ENCODE results near the gene HIVEP2.
A peak's percentile ranks its signal among the peaks of the same experiment; 100 is the strongest.

The HIVEP2 gene

DNA sequence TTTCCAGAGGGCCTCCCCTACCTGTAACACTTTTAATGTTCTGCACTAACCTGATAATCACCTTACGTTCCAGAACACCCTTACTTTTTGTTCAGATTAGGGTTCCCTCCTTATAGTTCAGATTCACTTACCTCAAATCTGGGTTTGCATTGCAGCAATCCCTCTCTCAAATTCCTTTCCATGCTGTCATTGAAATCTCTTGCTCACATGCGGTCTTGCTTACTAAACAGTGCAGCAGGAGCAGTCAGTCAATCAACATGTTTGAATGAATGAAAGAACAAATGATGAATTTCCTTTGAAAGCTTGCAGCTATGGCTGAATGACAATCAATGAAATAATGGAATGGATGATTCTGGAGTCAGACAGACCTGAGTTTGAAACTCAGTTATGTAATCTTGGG, 200.1 kb downstream of the HIVEP2 start:
- Histone ChIP-seq H3K4ac (ENCODE audit: low read depth, low read length) (no peak overlapping the region), H2BK120ac (ENCODE audit: insufficient read depth, low read length, poor library complexity) (no peak overlapping the region), H3K18ac (ENCODE audit: low read length) (no peak overlapping the region), H3K4me1 (ENCODE audit: control insufficient read depth in 1 of 2, insufficient read depth in 2 of 2, low read length in 2 of 2) (no peaks in the 10 kb centered on the region), H2AFZ (ENCODE audit: insufficient read depth, low read length, poor library complexity) (no peak overlapping the region), H3K27me3 (ENCODE audit: insufficient read depth, low read length) (no peaks in the 10 kb centered on the region), H2BK12ac (ENCODE audit: low read length) (no peak overlapping the region), H3K4me3 (ENCODE audit: low read depth, low read length) (no peak overlapping the region), H3K23ac (ENCODE audit: low read length) (no peak overlapping the region), H3K79me2 (ENCODE audit: control insufficient read depth, insufficient read depth, low read length, poor library complexity) (no peaks in the 10 kb centered on the region), H3K9me3 (ENCODE audit: insufficient read depth, low read depth, low read length) (no peaks in the 10 kb centered on the region), H3K79me1 (ENCODE audit: low read length) (no peaks in the 10 kb centered on the region), H2AK5ac (ENCODE audit: low read length) (no peak overlapping the region), H3K27ac (ENCODE audit: low read depth, low read length) (no peak overlapping the region), H4K12ac (ENCODE audit: low read depth, low read length) (no peak overlapping the region), H3K4me2 (ENCODE audit: low read length) (no peak overlapping the region), H4K8ac (ENCODE audit: low read depth, low read length) (no peak overlapping the region), H3K14ac (ENCODE audit: low read length) (no peak overlapping the region), H4K91ac (ENCODE audit: low read depth, low read length) (no peak overlapping the region), H2BK5ac (ENCODE audit: low read depth, low read length, poor library complexity) (no peak overlapping the region), H3K9ac (ENCODE audit: low read length) (no peak overlapping the region), H3K36me3 (ENCODE audit: control insufficient read depth in 1 of 2, insufficient read depth in 2 of 2, low read length in 2 of 2) (no peaks in the 10 kb centered on the region)
- no CpG with 5 or more reads among the region's 2 CpGs for WGBS (ENCODE audit: extremely low coverage, insufficient coverage, insufficient read length)
- DNase-seq: peak in 1 of 2 donors; percentile 52

DNA sequence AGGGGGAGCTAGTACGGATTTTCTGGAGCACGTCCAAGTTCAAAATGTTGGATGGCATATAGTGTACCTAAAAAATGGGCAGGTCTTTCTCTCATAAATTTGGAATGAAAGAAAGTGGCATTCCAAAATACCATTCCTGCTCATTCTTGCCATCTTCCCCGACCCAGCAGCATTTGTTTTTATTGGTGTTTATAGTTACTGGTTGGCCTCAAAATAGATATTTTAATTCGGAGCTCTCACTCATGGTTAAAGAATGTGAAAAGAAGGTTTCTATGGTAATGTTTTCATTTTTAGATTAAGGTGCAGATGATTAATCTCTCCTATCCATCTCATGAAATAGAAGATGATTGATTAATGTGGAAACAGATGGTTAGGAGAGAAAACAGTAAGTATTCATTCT, 204.5 kb downstream of the HIVEP2 start:
- no peaks in the 10 kb centered on the region for H3K36me3 ChIP-seq (ENCODE audit: control insufficient read depth in 1 of 2, insufficient read depth in 2 of 2, low read length in 2 of 2)
- no peaks in the 10 kb centered on the region for H3K79me2 ChIP-seq (ENCODE audit: control insufficient read depth, insufficient read depth, low read length, poor library complexity)
- H4K91ac ChIP-seq (ENCODE audit: low read depth, low read length): no peak overlapping the region
- H2BK5ac ChIP-seq (ENCODE audit: low read depth, low read length, poor library complexity): no peak overlapping the region
- H4K8ac ChIP-seq (ENCODE audit: low read depth, low read length): no peak overlapping the region
- no peak overlapping the region for H2BK120ac ChIP-seq (ENCODE audit: insufficient read depth, low read length, poor library complexity)
- no peaks in the 10 kb centered on the region for H3K79me1 ChIP-seq (ENCODE audit: low read length)
- H3K23ac ChIP-seq (ENCODE audit: low read length): no peak overlapping the region
- H3K27ac ChIP-seq (ENCODE audit: low read depth, low read length): no peak overlapping the region
- H3K4me1 ChIP-seq (ENCODE audit: control insufficient read depth in 1 of 2, insufficient read depth in 2 of 2, low read length in 2 of 2): no peaks in the 10 kb centered on the region
- no peak overlapping the region for H3K14ac ChIP-seq (ENCODE audit: low read length)
- no CpG with 5 or more reads among the region's 4 CpGs for WGBS (ENCODE audit: extremely low coverage, insufficient coverage, insufficient read length)
- no peak overlapping the region for H3K4ac ChIP-seq (ENCODE audit: low read depth, low read length)
- no peak overlapping the region for H2AK5ac ChIP-seq (ENCODE audit: low read length)
- H2BK12ac ChIP-seq (ENCODE audit: low read length): no peak overlapping the region
- no peak overlapping the region for H3K9ac ChIP-seq (ENCODE audit: low read length)
- no peak overlapping the region for H3K4me3 ChIP-seq (ENCODE audit: low read depth, low read length)
- no peak overlapping the region for H3K4me2 ChIP-seq (ENCODE audit: low read length)
- H3K27me3 ChIP-seq (ENCODE audit: insufficient read depth, low read length): no peaks in the 10 kb centered on the region
- no peak overlapping the region for H2AFZ ChIP-seq (ENCODE audit: insufficient read depth, low read length, poor library complexity)
- no peak overlapping the region for H3K18ac ChIP-seq (ENCODE audit: low read length)
- DNase-seq: peak in 1 of 2 donors; percentile 46
- H4K12ac ChIP-seq (ENCODE audit: low read depth, low read length): no peak overlapping the region
- no peaks in the 10 kb centered on the region for H3K9me3 ChIP-seq (ENCODE audit: insufficient read depth, low read depth, low read length)

DNA sequence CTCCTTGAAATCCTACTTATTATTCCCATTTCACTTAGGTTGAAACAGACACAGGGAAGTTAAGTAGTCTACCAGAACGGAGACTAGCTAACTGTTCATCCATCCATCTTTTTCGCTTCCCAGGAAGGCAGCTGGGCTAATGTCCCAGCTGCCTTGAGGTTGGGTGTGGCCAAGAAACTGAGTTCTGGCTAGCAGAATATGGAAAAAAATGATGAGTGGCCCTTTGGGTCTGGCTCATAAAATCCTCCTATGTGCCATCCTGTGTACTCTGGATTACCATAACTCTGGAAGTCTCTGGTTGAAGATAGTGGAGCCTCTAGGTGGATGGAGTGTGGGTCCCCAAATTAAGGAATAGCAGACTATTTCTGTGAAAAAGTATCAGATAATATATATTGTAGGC, 206.2 kb downstream of the HIVEP2 start:
- Histone ChIP-seq H3K4ac (ENCODE audit: low read depth, low read length) (no peak overlapping the region), H3K14ac (ENCODE audit: low read length) (no peak overlapping the region), H3K9ac (ENCODE audit: low read length) (no peak overlapping the region), H3K4me1 (ENCODE audit: control insufficient read depth in 1 of 2, insufficient read depth in 2 of 2, low read length in 2 of 2) (no peaks in the 10 kb centered on the region), H3K36me3 (ENCODE audit: control insufficient read depth in 1 of 2, insufficient read depth in 2 of 2, low read length in 2 of 2) (no peaks in the 10 kb centered on the region), H3K27ac (ENCODE audit: low read depth, low read length) (no peak overlapping the region), H2BK120ac (ENCODE audit: insufficient read depth, low read length, poor library complexity) (no peak overlapping the region), H3K4me3 (ENCODE audit: low read depth, low read length) (no peak overlapping the region), H2BK5ac (ENCODE audit: low read depth, low read length, poor library complexity) (no peak overlapping the region), H2AK5ac (ENCODE audit: low read length) (no peak overlapping the region), H3K27me3 (ENCODE audit: insufficient read depth, low read length) (no peaks in the 10 kb centered on the region), H4K8ac (ENCODE audit: low read depth, low read length) (no peak overlapping the region), H3K79me1 (ENCODE audit: low read length) (no peaks in the 10 kb centered on the region), H2BK12ac (ENCODE audit: low read length) (no peak overlapping the region), H4K91ac (ENCODE audit: low read depth, low read length) (no peak overlapping the region), H3K23ac (ENCODE audit: low read length) (no peak overlapping the region), H3K9me3 (ENCODE audit: insufficient read depth, low read depth, low read length) (no peaks in the 10 kb centered on the region), H3K79me2 (ENCODE audit: control insufficient read depth, insufficient read depth, low read length, poor library complexity) (no peaks in the 10 kb centered on the region), H3K18ac (ENCODE audit: low read length) (no peak overlapping the region), H2AFZ (ENCODE audit: insufficient read depth, low read length, poor library complexity) (no peak overlapping the region), H3K4me2 (ENCODE audit: low read length) (no peak overlapping the region), H4K12ac (ENCODE audit: low read depth, low read length) (no peak overlapping the region)
- DNase-seq: no peak
- WGBS (ENCODE audit: extremely low coverage, insufficient coverage, insufficient read length): no CpG with 5 or more reads among the region's 2 CpGs

DNA sequence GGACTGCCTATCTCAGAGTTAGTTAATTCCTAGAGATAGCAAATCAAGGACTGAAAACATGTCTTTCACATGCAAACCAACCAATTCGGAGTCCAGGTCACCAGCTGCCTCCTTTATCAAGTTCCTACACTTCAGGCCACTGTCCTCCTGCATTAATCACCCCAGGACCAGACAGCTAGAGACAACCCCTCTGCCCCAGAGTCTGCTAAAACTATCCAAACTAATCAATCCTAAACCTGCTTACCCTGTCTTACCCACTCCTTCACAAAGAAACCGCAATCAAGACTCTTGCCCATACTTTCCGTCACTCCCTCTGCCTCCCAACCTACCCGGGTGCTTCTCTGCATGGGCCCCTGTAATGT, 207.0 kb downstream of the HIVEP2 start:
- H3K9ac ChIP-seq (ENCODE audit: low read length): no peak overlapping the region
- no peak overlapping the region for H4K12ac ChIP-seq (ENCODE audit: low read depth, low read length)
- no peak for DNase-seq
- H3K79me1 ChIP-seq (ENCODE audit: low read length): no peaks in the 10 kb centered on the region
- H3K23ac ChIP-seq (ENCODE audit: low read length): no peak overlapping the region
- H3K4me1 ChIP-seq (ENCODE audit: control insufficient read depth in 1 of 2, insufficient read depth in 2 of 2, low read length in 2 of 2): no peaks in the 10 kb centered on the region
- H2AK5ac ChIP-seq (ENCODE audit: low read length): no peak overlapping the region
- H3K4me3 ChIP-seq (ENCODE audit: low read depth, low read length): no peak overlapping the region
- H3K27ac ChIP-seq (ENCODE audit: low read depth, low read length): no peak overlapping the region
- H2BK120ac ChIP-seq (ENCODE audit: insufficient read depth, low read length, poor library complexity): no peak overlapping the region
- no peak overlapping the region for H2AFZ ChIP-seq (ENCODE audit: insufficient read depth, low read length, poor library complexity)
- no peak overlapping the region for H3K4me2 ChIP-seq (ENCODE audit: low read length)
- H3K18ac ChIP-seq (ENCODE audit: low read length): no peak overlapping the region
- H4K91ac ChIP-seq (ENCODE audit: low read depth, low read length): no peak overlapping the region
- no peaks in the 10 kb centered on the region for H3K27me3 ChIP-seq (ENCODE audit: insufficient read depth, low read length)
- H4K8ac ChIP-seq (ENCODE audit: low read depth, low read length): no peak overlapping the region
- no peaks in the 10 kb centered on the region for H3K79me2 ChIP-seq (ENCODE audit: control insufficient read depth, insufficient read depth, low read length, poor library complexity)
- H3K4ac ChIP-seq (ENCODE audit: low read depth, low read length): no peak overlapping the region
- no peaks in the 10 kb centered on the region for H3K9me3 ChIP-seq (ENCODE audit: insufficient read depth, low read depth, low read length)
- no peak overlapping the region for H2BK12ac ChIP-seq (ENCODE audit: low read length)
- H2BK5ac ChIP-seq (ENCODE audit: low read depth, low read length, poor library complexity): no peak overlapping the region
- no peak overlapping the region for H3K14ac ChIP-seq (ENCODE audit: low read length)
- no CpG with 5 or more reads among the region's 4 CpGs for WGBS (ENCODE audit: extremely low coverage, insufficient coverage, insufficient read length)
- H3K36me3 ChIP-seq (ENCODE audit: control insufficient read depth in 1 of 2, insufficient read depth in 2 of 2, low read length in 2 of 2): no peaks in the 10 kb centered on the region

Measured in trophoblast cell (in vitro differentiated cells and primary cell).